Measurements from ENCODE around the gene ZSCAN31.

Gene ZSCAN31

DNA sequence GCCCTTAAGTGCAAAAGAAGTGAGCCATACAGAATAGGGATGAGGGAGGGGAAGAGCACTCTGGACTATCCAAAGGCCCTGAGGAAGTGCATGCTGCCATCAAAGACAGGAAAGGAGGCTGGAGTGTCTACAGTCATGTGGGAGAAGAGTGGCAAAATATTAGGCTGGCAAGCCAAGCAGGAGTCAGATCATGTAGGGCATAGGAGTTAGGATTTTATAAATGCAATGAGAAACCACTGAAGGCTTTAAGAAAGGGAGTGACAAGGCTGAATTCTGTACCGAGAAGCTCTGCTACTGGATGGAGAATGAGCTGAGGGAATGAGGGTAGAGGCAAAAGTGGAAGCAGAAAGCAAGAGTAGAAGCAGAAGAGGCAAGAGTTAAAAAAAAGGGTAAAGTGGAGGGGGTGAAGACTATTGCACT lies 2.3 kb downstream of the ZSCAN31 start:
- no peak for TF ChIP-seq TAF1 (IDR thresholded peaks at IDR 0.05; ENCODE audit: borderline replicate concordance, insufficient read depth, low read length)
- TF ChIP-seq, protein P1, sequence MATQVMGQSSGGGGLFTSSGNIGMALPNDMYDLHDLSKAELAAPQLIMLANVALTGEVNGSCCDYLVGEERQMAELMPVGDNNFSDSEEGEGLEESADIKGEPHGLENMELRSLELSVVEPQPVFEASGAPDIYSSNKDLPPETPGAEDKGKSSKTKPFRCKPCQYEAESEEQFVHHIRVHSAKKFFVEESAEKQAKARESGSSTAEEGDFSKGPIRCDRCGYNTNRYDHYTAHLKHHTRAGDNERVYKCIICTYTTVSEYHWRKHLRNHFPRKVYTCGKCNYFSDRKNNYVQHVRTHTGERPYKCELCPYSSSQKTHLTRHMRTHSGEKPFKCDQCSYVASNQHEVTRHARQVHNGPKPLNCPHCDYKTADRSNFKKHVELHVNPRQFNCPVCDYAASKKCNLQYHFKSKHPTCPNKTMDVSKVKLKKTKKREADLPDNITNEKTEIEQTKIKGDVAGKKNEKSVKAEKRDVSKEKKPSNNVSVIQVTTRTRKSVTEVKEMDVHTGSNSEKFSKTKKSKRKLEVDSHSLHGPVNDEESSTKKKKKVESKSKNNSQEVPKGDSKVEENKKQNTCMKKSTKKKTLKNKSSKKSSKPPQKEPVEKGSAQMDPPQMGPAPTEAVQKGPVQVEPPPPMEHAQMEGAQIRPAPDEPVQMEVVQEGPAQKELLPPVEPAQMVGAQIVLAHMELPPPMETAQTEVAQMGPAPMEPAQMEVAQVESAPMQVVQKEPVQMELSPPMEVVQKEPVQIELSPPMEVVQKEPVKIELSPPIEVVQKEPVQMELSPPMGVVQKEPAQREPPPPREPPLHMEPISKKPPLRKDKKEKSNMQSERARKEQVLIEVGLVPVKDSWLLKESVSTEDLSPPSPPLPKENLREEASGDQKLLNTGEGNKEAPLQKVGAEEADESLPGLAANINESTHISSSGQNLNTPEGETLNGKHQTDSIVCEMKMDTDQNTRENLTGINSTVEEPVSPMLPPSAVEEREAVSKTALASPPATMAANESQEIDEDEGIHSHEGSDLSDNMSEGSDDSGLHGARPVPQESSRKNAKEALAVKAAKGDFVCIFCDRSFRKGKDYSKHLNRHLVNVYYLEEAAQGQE (IDR thresholded peaks at IDR 0.05; ENCODE audit: insufficient read depth in 1 of 2, low read depth in 2 of 2, low read length in 2 of 2) = no peak

DNA sequence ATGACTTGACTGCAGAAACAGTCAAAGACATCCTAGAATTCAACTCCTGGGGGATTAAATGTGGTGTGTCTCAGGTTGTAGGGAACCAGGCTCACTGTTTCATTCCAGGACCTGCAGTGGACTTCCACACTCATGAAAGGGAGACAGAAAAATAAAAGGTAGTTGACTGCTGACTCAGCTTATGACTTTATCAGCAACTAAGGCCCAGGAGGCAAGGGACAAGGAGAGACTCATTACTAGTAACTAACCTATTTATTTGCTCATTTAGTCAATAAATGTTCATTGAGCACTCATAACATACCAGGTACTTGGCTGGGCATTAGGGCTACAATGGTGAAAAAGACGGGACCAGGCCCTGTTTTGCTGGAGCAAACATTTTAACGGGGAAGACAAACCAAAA lies 2.9 kb downstream of the ZSCAN31 start:
- TF ChIP-seq, protein P1 (IDR thresholded peaks at IDR 0.05; ENCODE audit: insufficient read depth in 1 of 2, low read depth in 2 of 2, low read length in 2 of 2) = no peak
- no peak for TF ChIP-seq POLR2AphosphoS5 (IDR thresholded peaks at IDR 0.05; ENCODE audit: low read depth, low read length)

DNA sequence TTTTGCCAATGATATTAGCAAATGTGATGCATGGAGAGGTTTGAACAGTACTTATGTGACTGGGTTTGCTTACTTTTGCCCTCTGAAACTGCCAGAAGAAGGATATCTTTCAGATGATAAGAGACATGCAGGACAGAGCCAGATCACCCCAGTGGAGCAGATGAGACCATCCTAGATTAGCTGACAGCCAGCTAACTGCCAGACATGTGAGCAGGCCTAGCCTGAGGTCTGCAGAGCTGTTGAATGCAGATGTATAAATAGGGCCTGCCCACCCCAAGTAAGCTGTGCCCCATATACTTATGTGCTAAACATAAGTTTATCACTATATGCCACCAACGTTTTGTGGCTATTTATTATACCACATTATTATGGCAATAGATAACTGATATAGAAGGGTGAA lies 5.9 kb downstream of the ZSCAN31 start:
- TF ChIP-seq, protein P1 (IDR thresholded peaks at IDR 0.05; ENCODE audit: insufficient read depth in 1 of 2, low read depth in 2 of 2, low read length in 2 of 2) = no peak
- TF ChIP-seq FOXP2 (optimal IDR thresholded peaks at IDR 0.05; ENCODE audit: borderline replicate concordance, extremely low read depth, extremely low read length, insufficient read depth) = no peak
- no peak for TF ChIP-seq SIN3A (IDR thresholded peaks at IDR 0.05; ENCODE audit: borderline replicate concordance, insufficient read depth, low read length)
- no peak for TF ChIP-seq TAF1 (IDR thresholded peaks at IDR 0.05; ENCODE audit: borderline replicate concordance, insufficient read depth, low read length)

DNA sequence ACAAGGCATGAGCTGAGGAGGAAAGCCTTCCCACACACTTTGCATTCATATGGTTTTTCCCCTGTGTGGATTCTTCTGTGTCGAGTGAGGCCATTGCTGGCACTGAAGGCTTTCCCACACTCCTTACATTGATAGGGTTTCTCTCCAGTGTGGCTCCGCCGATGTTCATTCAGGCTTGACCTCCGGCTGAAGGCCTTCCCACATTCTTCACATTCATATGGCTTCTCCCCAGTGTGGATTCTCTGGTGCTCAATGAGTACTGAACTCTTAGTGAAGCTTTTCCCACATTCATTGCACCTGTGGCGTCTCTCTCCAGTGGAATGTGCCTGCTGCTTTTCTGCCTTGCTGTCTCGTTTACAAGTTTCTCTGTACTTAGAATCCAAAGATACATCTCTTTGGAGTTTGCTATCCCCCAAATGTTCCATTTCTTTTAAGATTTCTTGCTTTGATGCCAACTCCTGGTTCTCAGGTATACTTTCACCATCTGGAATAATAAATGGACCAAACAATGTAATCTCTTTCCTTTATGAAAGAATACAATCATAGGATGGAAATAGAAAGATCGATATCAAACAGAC lies 9.5 kb downstream of the ZSCAN31 start:
- no peak for TF ChIP-seq SIN3A (IDR thresholded peaks at IDR 0.05; ENCODE audit: borderline replicate concordance, insufficient read depth, low read length)
- no peak for TF ChIP-seq POLR2AphosphoS5 (IDR thresholded peaks at IDR 0.05; ENCODE audit: low read depth, low read length)
- TF ChIP-seq TAF1 (IDR thresholded peaks at IDR 0.05; ENCODE audit: borderline replicate concordance, insufficient read depth, low read length) = no peak
- TF ChIP-seq, protein P1 (IDR thresholded peaks at IDR 0.05; ENCODE audit: insufficient read depth in 1 of 2, low read depth in 2 of 2, low read length in 2 of 2) = no peak
- no peak for TF ChIP-seq FOXP2 (optimal IDR thresholded peaks at IDR 0.05; ENCODE audit: borderline replicate concordance, extremely low read depth, extremely low read length, insufficient read depth)

DNA sequence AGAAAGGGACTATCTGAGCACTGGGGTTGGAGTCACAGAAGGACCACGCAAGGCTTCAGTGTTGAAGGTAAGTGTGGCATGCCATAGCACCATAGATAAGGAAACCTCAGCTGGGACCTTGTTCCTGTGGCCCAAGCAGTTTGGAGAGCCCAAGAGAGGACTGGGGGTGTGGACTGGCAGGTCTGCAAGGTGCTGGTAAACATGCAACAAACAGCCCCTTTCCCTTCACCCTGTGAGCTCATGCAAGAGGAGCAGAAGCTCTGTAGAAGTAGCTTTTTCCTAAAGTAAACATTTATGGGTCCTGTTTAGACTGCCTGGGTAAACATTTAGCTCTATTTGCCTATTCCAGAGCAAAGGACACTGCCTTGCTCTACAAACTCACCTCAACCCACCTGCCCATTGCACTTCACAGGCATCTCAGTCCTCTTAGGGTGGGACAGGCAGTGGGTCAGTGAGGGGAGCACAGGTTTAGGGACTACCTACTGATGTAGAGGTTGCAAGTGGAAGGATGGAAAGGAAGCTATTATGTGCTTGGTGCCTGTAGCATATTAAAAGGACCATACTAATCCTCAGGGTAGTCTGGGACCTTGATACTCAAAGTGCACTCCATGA lies 12.0 kb downstream of the ZSCAN31 start:
- TF ChIP-seq POLR2AphosphoS5 (IDR thresholded peaks at IDR 0.05; ENCODE audit: low read depth, low read length) (no peak), FOXP2 (optimal IDR thresholded peaks at IDR 0.05; ENCODE audit: borderline replicate concordance, extremely low read depth, extremely low read length, insufficient read depth) (no peak), SIN3A (IDR thresholded peaks at IDR 0.05; ENCODE audit: borderline replicate concordance, insufficient read depth, low read length) (no peak), TAF1 (IDR thresholded peaks at IDR 0.05; ENCODE audit: borderline replicate concordance, insufficient read depth, low read length) (no peak)
- TF ChIP-seq, protein P1 (IDR thresholded peaks at IDR 0.05; ENCODE audit: insufficient read depth in 1 of 2, low read depth in 2 of 2, low read length in 2 of 2) = no peak

All from PFSK-1 (cell line).